WTC11 (cell line): ENCODE data around the gene TMEM271. TPM values are rescaled to one million over a fixed set of nuclear protein-coding genes. Genes with fewer than 3 reads are reported as not detected.

Experiments
- ATAC-seq: fragments of 200-7000 bp; cut with Tn5 transposase; 2 replicates; pipeline ENCODE4 v1.10.0; 2021; ENCODE audit warnings: mild to moderate bottlenecking, moderate library complexity
- CTCF ChIA-PET: fragments of 300-600 bp; sonication (Branson Sonifier 250); formaldehyde crosslinking; loops from one replicate; lab custom pipeline; 2021; ENCODE audit warnings: antibody characterized with exemption; lab: Charles Lee
- POLR2A ChIA-PET: fragments of 350-600 bp; sonication (Branson Sonifier 250); formaldehyde crosslinking; loops from one replicate; lab custom pipeline; 2021; ENCODE audit warnings: antibody characterized with exemption; lab: Charles Lee
- DNase-seq: peaks from one replicate; pipeline ENCODE4 v3.0.0; 2021; ENCODE audit warnings: low spot score
- H3K27ac Mint-ChIP-seq: 2 replicates; pipeline ENCODE4 v1.8.0; 2021; ENCODE audit warnings: mixed read lengths
- H3K27me3 Mint-ChIP-seq: 2 replicates; pipeline ENCODE4 v1.8.0; 2021; ENCODE audit warnings: low read depth, mild to moderate bottlenecking, moderate library complexity, mixed read lengths
- H3K36me3 Mint-ChIP-seq: 2 replicates; pipeline ENCODE4 v1.8.0; 2021; ENCODE audit warnings: mixed read lengths
- H3K4me1 Mint-ChIP-seq: 2 replicates; pipeline ENCODE4 v1.8.0; 2022; ENCODE audit warnings: mixed read lengths
- H3K4me3 Mint-ChIP-seq: 2 replicates; pipeline ENCODE4 v1.8.0; 2021; ENCODE audit warnings: mild to moderate bottlenecking, moderate library complexity, mixed read lengths
- H3K9me3 Mint-ChIP-seq: 2 replicates; pipeline ENCODE4 v1.8.0; 2021; ENCODE audit warnings: mixed read lengths
- EMX1 ChIP-seq: fragments of 250-450 bp; sonication (Bioruptor Pico); IDR thresholded peaks from 2 replicates; pipeline ENCODE4 v1.8.0; 2021; ENCODE audit warnings: mild to moderate bottlenecking
- ETV6 ChIP-seq: sonication (generic); formaldehyde crosslinking; IDR thresholded peaks from 2 replicates; pipeline ENCODE4 v1.8.1; 2022; ENCODE audit warnings: mild to moderate bottlenecking, missing genetic modification reagents
- FOXJ3 ChIP-seq: sonication (generic); formaldehyde crosslinking; IDR thresholded peaks from 2 replicates; pipeline ENCODE4 v1.9.0; 2021; ENCODE audit warnings: missing genetic modification reagents, mild to moderate bottlenecking, borderline replicate concordance
- GTF2I ChIP-seq: fragments of 250-450 bp; sonication (Bioruptor Pico); conservative IDR thresholded peaks from 2 replicates; pipeline ENCODE4 v1.4.0; 2021; ENCODE audit warnings: mild to moderate bottlenecking
- MXD4 ChIP-seq: fragments of 250-450 bp; sonication (Bioruptor Pico); IDR thresholded peaks from 2 replicates; pipeline ENCODE4 v1.8.0; 2021; ENCODE audit warnings: mild to moderate bottlenecking, moderate library complexity, borderline replicate concordance
- OVOL2 ChIP-seq: fragments of 250-450 bp; sonication (Bioruptor Pico); IDR thresholded peaks from 2 replicates; pipeline ENCODE4 v1.9.0; 2021; ENCODE audit warnings: mild to moderate bottlenecking, borderline replicate concordance
- RELA ChIP-seq: sonication (generic); formaldehyde crosslinking; IDR thresholded peaks from 2 replicates; pipeline ENCODE4 v1.8.1; 2022; ENCODE audit warnings: missing genetic modification reagents, mild to moderate bottlenecking, borderline replicate concordance
- SMAD3 ChIP-seq: sonication (generic); formaldehyde crosslinking; IDR thresholded peaks from 2 replicates; pipeline ENCODE4 v1.8.0; 2022; ENCODE audit warnings: missing genetic modification reagents, mild to moderate bottlenecking, borderline replicate concordance
- ZNF232 ChIP-seq: sonication (generic); formaldehyde crosslinking; IDR thresholded peaks from 2 replicates; pipeline ENCODE4 v1.8.0; 2022; ENCODE audit warnings: mild to moderate bottlenecking, missing genetic modification reagents
- total RNA-seq: library from RNA; stranded (reverse); gene quantifications from 3 replicates; pipeline ENCODE4 v1.2.3, GENCODE V29; 2021
- TF ChIP-seq, protein P1 (sequence below): sonication (generic); formaldehyde crosslinking; IDR thresholded peaks from 2 replicates; pipeline ENCODE4 v1.8.1; 2023; ENCODE audit warnings: mild to moderate bottlenecking, missing genetic modification reagents
- TF ChIP-seq, protein P2 (sequence below): sonication (generic); formaldehyde crosslinking; IDR thresholded peaks from 2 replicates; pipeline ENCODE4 v1.8.1; 2022; ENCODE audit warnings: mild to moderate bottlenecking, missing genetic modification reagents, moderate library complexity, borderline replicate concordance
- TF ChIP-seq, protein P3 (sequence below): fragments of 250-450 bp; sonication (Bioruptor Pico); IDR thresholded peaks from 2 replicates; pipeline ENCODE4 v1.9.0; 2021; ENCODE audit warnings: mild to moderate bottlenecking, borderline replicate concordance
- TF ChIP-seq, protein P4 (sequence below): sonication (generic); formaldehyde crosslinking; IDR thresholded peaks from 2 replicates; pipeline ENCODE4 v1.8.1; 2023; ENCODE audit warnings: mild to moderate bottlenecking, missing genetic modification reagents
- TF ChIP-seq, protein P5 (sequence below): sonication (generic); formaldehyde crosslinking; IDR thresholded peaks from 2 replicates; pipeline ENCODE4 v1.8.1; 2022; ENCODE audit warnings: mild to moderate bottlenecking, moderate library complexity, missing genetic modification reagents
- TF ChIP-seq, protein P6 (sequence below): sonication (generic); formaldehyde crosslinking; IDR thresholded peaks from 2 replicates; pipeline ENCODE4 v1.8.0; 2022; ENCODE audit warnings: mild to moderate bottlenecking, missing genetic modification reagents

Gene TMEM271
- total RNA-seq, 1 experiment from 2014 or later = 0.31 TPM

DNA sequence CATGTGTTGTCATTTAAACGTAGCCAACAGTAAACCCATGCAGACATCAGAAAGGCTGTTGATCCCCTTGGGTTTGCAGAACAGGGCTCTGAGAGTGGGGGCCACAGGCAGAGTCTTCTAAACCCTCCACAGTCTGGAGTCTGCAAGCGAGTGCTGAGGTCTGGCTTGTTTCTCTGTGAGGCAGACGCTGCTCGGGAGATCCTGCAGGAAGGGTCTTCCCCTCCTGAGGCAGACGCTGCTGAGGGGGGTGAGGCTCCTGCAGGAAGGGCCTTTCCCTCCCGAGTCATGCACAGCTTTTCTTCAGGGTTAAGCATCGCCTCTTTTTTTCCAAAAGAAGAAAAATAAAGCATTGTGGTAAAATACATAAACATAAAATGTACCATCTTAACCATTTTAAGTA lies 32.1 kb upstream of the TMEM271 start:
- Mint-ChIP-seq H3K27me3 (peaks cover 4% of the 10 kb centered on the region), H3K36me3 (no peaks in the 10 kb centered on the region), H3K4me1 (no peaks in the 10 kb centered on the region), H3K27ac (no peak overlapping the region), H3K9me3 (peaks cover 4% of the 10 kb centered on the region; the same call in 1 of the 2 replicates), H3K4me3 (no peak overlapping the region)
- POLR2A ChIA-PET = no interaction called here
- TF ChIP-seq ETV6 (CRISPR knock-in tag) (no peak), GTF2I (CRISPR knock-in tag) (no peak), RELA (no peak), EMX1 (CRISPR knock-in tag) (no peak), SMAD3 (CRISPR knock-in tag) (no peak), FOXJ3 (CRISPR knock-in tag) (no peak), OVOL2 (no peak), MXD4 (CRISPR knock-in tag) (no peak), ZNF232 (CRISPR knock-in tag) (no peak)
- TF ChIP-seq, protein P1, sequence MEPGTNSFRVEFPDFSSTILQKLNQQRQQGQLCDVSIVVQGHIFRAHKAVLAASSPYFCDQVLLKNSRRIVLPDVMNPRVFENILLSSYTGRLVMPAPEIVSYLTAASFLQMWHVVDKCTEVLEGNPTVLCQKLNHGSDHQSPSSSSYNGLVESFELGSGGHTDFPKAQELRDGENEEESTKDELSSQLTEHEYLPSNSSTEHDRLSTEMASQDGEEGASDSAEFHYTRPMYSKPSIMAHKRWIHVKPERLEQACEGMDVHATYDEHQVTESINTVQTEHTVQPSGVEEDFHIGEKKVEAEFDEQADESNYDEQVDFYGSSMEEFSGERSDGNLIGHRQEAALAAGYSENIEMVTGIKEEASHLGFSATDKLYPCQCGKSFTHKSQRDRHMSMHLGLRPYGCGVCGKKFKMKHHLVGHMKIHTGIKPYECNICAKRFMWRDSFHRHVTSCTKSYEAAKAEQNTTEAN (CRISPR knock-in tag) = no peak
- TF ChIP-seq, protein P2, sequence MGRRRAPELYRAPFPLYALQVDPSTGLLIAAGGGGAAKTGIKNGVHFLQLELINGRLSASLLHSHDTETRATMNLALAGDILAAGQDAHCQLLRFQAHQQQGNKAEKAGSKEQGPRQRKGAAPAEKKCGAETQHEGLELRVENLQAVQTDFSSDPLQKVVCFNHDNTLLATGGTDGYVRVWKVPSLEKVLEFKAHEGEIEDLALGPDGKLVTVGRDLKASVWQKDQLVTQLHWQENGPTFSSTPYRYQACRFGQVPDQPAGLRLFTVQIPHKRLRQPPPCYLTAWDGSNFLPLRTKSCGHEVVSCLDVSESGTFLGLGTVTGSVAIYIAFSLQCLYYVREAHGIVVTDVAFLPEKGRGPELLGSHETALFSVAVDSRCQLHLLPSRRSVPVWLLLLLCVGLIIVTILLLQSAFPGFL (CRISPR knock-in tag) = no peak
- TF ChIP-seq, protein P3, sequence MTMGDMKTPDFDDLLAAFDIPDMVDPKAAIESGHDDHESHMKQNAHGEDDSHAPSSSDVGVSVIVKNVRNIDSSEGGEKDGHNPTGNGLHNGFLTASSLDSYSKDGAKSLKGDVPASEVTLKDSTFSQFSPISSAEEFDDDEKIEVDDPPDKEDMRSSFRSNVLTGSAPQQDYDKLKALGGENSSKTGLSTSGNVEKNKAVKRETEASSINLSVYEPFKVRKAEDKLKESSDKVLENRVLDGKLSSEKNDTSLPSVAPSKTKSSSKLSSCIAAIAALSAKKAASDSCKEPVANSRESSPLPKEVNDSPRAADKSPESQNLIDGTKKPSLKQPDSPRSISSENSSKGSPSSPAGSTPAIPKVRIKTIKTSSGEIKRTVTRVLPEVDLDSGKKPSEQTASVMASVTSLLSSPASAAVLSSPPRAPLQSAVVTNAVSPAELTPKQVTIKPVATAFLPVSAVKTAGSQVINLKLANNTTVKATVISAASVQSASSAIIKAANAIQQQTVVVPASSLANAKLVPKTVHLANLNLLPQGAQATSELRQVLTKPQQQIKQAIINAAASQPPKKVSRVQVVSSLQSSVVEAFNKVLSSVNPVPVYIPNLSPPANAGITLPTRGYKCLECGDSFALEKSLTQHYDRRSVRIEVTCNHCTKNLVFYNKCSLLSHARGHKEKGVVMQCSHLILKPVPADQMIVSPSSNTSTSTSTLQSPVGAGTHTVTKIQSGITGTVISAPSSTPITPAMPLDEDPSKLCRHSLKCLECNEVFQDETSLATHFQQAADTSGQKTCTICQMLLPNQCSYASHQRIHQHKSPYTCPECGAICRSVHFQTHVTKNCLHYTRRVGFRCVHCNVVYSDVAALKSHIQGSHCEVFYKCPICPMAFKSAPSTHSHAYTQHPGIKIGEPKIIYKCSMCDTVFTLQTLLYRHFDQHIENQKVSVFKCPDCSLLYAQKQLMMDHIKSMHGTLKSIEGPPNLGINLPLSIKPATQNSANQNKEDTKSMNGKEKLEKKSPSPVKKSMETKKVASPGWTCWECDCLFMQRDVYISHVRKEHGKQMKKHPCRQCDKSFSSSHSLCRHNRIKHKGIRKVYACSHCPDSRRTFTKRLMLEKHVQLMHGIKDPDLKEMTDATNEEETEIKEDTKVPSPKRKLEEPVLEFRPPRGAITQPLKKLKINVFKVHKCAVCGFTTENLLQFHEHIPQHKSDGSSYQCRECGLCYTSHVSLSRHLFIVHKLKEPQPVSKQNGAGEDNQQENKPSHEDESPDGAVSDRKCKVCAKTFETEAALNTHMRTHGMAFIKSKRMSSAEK (CRISPR knock-in tag) = no peak
- TF ChIP-seq, protein P4, sequence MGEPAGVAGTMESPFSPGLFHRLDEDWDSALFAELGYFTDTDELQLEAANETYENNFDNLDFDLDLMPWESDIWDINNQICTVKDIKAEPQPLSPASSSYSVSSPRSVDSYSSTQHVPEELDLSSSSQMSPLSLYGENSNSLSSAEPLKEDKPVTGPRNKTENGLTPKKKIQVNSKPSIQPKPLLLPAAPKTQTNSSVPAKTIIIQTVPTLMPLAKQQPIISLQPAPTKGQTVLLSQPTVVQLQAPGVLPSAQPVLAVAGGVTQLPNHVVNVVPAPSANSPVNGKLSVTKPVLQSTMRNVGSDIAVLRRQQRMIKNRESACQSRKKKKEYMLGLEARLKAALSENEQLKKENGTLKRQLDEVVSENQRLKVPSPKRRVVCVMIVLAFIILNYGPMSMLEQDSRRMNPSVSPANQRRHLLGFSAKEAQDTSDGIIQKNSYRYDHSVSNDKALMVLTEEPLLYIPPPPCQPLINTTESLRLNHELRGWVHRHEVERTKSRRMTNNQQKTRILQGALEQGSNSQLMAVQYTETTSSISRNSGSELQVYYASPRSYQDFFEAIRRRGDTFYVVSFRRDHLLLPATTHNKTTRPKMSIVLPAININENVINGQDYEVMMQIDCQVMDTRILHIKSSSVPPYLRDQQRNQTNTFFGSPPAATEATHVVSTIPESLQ (CRISPR knock-in tag) = no peak
- TF ChIP-seq, protein P5, sequence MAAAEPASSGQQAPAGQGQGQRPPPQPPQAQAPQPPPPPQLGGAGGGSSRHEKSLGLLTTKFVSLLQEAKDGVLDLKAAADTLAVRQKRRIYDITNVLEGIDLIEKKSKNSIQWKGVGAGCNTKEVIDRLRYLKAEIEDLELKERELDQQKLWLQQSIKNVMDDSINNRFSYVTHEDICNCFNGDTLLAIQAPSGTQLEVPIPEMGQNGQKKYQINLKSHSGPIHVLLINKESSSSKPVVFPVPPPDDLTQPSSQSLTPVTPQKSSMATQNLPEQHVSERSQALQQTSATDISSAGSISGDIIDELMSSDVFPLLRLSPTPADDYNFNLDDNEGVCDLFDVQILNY = no peak
- TF ChIP-seq, protein P6, sequence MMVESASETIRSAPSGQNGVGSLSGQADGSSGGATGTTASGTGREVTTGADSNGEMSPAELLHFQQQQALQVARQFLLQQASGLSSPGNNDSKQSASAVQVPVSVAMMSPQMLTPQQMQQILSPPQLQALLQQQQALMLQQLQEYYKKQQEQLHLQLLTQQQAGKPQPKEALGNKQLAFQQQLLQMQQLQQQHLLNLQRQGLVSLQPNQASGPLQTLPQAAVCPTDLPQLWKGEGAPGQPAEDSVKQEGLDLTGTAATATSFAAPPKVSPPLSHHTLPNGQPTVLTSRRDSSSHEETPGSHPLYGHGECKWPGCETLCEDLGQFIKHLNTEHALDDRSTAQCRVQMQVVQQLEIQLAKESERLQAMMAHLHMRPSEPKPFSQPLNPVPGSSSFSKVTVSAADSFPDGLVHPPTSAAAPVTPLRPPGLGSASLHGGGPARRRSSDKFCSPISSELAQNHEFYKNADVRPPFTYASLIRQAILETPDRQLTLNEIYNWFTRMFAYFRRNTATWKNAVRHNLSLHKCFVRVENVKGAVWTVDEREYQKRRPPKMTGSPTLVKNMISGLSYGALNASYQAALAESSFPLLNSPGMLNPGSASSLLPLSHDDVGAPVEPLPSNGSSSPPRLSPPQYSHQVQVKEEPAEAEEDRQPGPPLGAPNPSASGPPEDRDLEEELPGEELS (CRISPR knock-in tag) = no peak
- no peak for ATAC-seq
- CTCF ChIA-PET = no interaction called here
- no peak for DNase-seq
